Fibroblast of lung (primary cell): ENCODE results near the gene CHCHD1.

Experiments used
- EZH2 ChIP-seq: IDR thresholded peaks from 2 replicates; pipeline ENCODE4 v1.5.1; 2012; ENCODE audit warnings: low read length, control low read depth, mild to moderate bottlenecking; ENCODE audit errors: missing control alignments
- TF ChIP-seq, protein P1 (sequence below), 2 donors: IDR thresholded peaks in 1 of 2; conservative IDR thresholded peaks in 1 of 2; 1 replicate in 1 of 2; 2 replicates in 1 of 2; pipeline ENCODE4 v1.5.1; 2011 to 2012; ENCODE audit warnings: low read length in 2 of 2, control low read depth in 1 of 2, inconsistent platforms in 1 of 2, low read depth in 1 of 2, mild to moderate bottlenecking in 1 of 2

DNA sequence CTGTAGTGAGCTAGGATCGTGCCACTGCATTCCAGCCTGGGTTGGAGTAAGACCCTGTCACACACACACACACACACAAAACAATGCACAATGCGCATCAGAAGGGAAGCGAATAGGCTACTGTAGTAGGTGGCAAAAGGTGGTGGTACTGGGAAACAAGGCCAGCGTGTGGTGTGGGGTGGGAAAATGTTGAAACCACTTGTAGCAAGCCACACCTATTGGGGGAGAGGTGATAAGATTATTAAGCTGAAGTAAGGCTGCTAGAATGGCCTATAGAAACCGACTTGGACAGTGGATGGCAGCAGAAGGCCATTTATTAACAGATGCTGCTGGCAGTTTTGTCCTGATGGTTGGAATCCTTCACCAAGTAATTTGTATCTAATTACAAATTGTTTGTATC lies 7.2 kb upstream of the CHCHD1 start:
- TF ChIP-seq, protein P1, sequence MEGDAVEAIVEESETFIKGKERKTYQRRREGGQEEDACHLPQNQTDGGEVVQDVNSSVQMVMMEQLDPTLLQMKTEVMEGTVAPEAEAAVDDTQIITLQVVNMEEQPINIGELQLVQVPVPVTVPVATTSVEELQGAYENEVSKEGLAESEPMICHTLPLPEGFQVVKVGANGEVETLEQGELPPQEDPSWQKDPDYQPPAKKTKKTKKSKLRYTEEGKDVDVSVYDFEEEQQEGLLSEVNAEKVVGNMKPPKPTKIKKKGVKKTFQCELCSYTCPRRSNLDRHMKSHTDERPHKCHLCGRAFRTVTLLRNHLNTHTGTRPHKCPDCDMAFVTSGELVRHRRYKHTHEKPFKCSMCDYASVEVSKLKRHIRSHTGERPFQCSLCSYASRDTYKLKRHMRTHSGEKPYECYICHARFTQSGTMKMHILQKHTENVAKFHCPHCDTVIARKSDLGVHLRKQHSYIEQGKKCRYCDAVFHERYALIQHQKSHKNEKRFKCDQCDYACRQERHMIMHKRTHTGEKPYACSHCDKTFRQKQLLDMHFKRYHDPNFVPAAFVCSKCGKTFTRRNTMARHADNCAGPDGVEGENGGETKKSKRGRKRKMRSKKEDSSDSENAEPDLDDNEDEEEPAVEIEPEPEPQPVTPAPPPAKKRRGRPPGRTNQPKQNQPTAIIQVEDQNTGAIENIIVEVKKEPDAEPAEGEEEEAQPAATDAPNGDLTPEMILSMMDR (conservative IDR thresholded peaks at IDR 0.05 in 1 of 2, IDR thresholded peaks at IDR 0.05 in 1 of 2; ENCODE audit: low read depth in 1 of 2, low read length in 2 of 2), result no peak
- TF ChIP-seq EZH2, result no peak
